HCT116 (cell line): ENCODE results near the gene MUSTN1. TPM values are rescaled to one million over a fixed set of nuclear protein-coding genes. Genes with fewer than 3 reads are reported as not detected.

Source experiments
- ATAC-seq: fragments of 200-7000 bp; cut with Tn5 transposase; 2 replicates; pipeline ENCODE4 v1.9.1; 2020; ENCODE audit warnings: mild to moderate bottlenecking, moderate library complexity
- BruUV-seq: library from RNA; stranded (reverse); fragments of 400-500 nt; replicated peaks from 2 replicates; lab custom pipeline; 2021; lab: Mats Ljungman, UMichigan
- CTCF ChIA-PET: fragments of 300-600 bp; sonication (Branson Sonifier 250); formaldehyde crosslinking; loops from one replicate; lab custom pipeline; 2021; ENCODE audit warnings: antibody characterized with exemption; lab: Charles Lee
- POLR2A ChIA-PET: fragments of 300-600, 350-600 bp; sonication (Branson Sonifier 250); formaldehyde crosslinking; loops from one replicate; lab custom pipeline; 2021; ENCODE audit warnings: antibody characterized with exemption; lab: Charles Lee
- RAD21 ChIA-PET, 2 experiments: fragments of 300-600 bp; sonication (Branson Sonifier 250); formaldehyde crosslinking; loops; one replicate each; lab custom pipeline; 2023; ENCODE audit warnings: low total read pairs in 2 of 2; ENCODE audit not compliant: uncharacterized antibody in 2 of 2, unreplicated experiment in 2 of 2, low non-redundant PET in 1 of 2; lab: Charles Lee
- DNase-seq: peaks from one replicate; pipeline ENCODE4 v3.0.0-alpha.2; 2010; ENCODE audit warnings: low read depth, low spot score
- H2AFZ ChIP-seq: fragments of 200-600 bp; shearing (Covaris generic), sonication (generic); 2 replicates; pipeline ENCODE4 v1.6.1; 2017; ENCODE audit warnings: low read depth, mixed run types, mixed read lengths, antibody characterized with exemption, low read length; ENCODE audit not compliant: poor library complexity, severe bottlenecking
- H3K27ac ChIP-seq: 2 replicates; pipeline ENCODE4 v1.5.1; 2012; ENCODE audit warnings: low read depth, low read length
- H3K27me3 ChIP-seq: fragments of 200-600 bp; sonication (generic); 2 replicates; pipeline ENCODE4 v1.6.1; 2016; ENCODE audit warnings: mixed run types, low read length, mixed read lengths; ENCODE audit not compliant: insufficient read depth
- H3K36me3 ChIP-seq, 2 experiments: fragments of 200-500 bp in 1 of 2; fragments of 200-600 bp in 1 of 2; sonication (Bioruptor generic) in 1 of 2; sonication (generic) in 1 of 2; 2 replicates each; pipeline versions ENCODE4 v1.5.1 to v1.6.1; 2014 to 2016; ENCODE audit warnings: low read length in 2 of 2, inconsistent platforms in 1 of 2, mixed read lengths in 1 of 2, mixed run types in 1 of 2; ENCODE audit not compliant: insufficient read depth in 2 of 2, control insufficient read depth in 1 of 2
- H3K4me1 ChIP-seq, 2 experiments: fragments of 200-600 bp in 1 of 2; sonication (generic) in 1 of 2; 2 replicates each; pipeline versions ENCODE4 v1.5.1 to v1.6.1; 2012 to 2017; ENCODE audit warnings: low read length in 2 of 2, inconsistent platforms in 1 of 2, mild to moderate bottlenecking in 1 of 2, mixed read lengths in 1 of 2, mixed run types in 1 of 2, moderate library complexity in 1 of 2; ENCODE audit not compliant: insufficient read depth in 2 of 2, control insufficient read depth in 1 of 2
- H3K4me2 ChIP-seq: fragments of 200-600 bp; sonication (generic); 2 replicates; pipeline ENCODE4 v1.6.1; 2017; ENCODE audit warnings: mixed run types, low read length, mixed read lengths
- H3K4me3 ChIP-seq, 2 experiments: fragments of 200-600 bp in 1 of 2; sonication (generic) in 1 of 2; replicated peaks in 1 of 2; 2 replicates each; pipeline ENCODE4 v1.5.1; 2011 to 2016; ENCODE audit warnings: low read length in 2 of 2, control low read depth in 1 of 2, low read depth in 1 of 2, mild to moderate bottlenecking in 1 of 2, mixed read lengths in 1 of 2, mixed run types in 1 of 2
- H3K79me2 ChIP-seq: fragments of 200-600 bp; sonication (generic); 2 replicates; pipeline ENCODE4 v1.6.1; 2017; ENCODE audit warnings: mild to moderate bottlenecking, mixed run types, low read length, moderate library complexity, mixed read lengths; ENCODE audit not compliant: insufficient read depth
- H3K9ac ChIP-seq: fragments of 200-600 bp; sonication (generic); 2 replicates; pipeline ENCODE4 v1.6.1; 2016; ENCODE audit warnings: low read length, mixed read lengths
- H3K9me2 ChIP-seq: fragments of 200-600 bp; sonication (generic), shearing (Covaris generic); 2 replicates; pipeline ENCODE4 v1.6.1; 2017; ENCODE audit warnings: mixed run types, mild to moderate bottlenecking, moderate library complexity; ENCODE audit not compliant: insufficient read depth
- H3K9me3 ChIP-seq, 2 experiments: fragments of 200-500 bp in 1 of 2; fragments of 200-600 bp in 1 of 2; sonication (Bioruptor generic) in 1 of 2; sonication (generic) in 1 of 2; 2 replicates each; pipeline ENCODE4 v1.6.1; 2014 to 2017; ENCODE audit warnings: low read length in 2 of 2, mixed read lengths in 2 of 2, inconsistent platforms in 1 of 2, low read depth in 1 of 2, mild to moderate bottlenecking in 1 of 2, mixed run types in 1 of 2, moderate library complexity in 1 of 2; ENCODE audit not compliant: control insufficient read depth in 1 of 2, insufficient read depth in 1 of 2
- H4K20me1 ChIP-seq: fragments of 200-600 bp; sonication (generic), shearing (Covaris generic); 2 replicates; pipeline ENCODE4 v1.6.1; 2017; ENCODE audit warnings: mixed run types, mild to moderate bottlenecking, moderate library complexity; ENCODE audit not compliant: insufficient read depth
- CEBPB ChIP-seq: IDR thresholded peaks from 2 replicates; pipeline ENCODE4 v1.6.1; 2012; ENCODE audit warnings: low read depth
- EZH2phosphoT487 ChIP-seq: fragments of 200-600 bp; IDR thresholded peaks from 2 replicates; pipeline ENCODE4 v1.6.1; 2018; ENCODE audit warnings: antibody characterized with exemption, borderline replicate concordance
- POLR2A ChIP-seq: IDR thresholded peaks from 2 replicates; pipeline ENCODE4 v1.7.0; 2011; ENCODE audit warnings: borderline replicate concordance; ENCODE audit not compliant: insufficient read depth, insufficient read length; ENCODE audit errors: extremely low read depth
- POLR2AphosphoS5 ChIP-seq: IDR thresholded peaks from 2 replicates; pipeline ENCODE4 v1.6.1; 2011; ENCODE audit warnings: mild to moderate bottlenecking, low read depth, low read length, moderate library complexity
- SIN3A ChIP-seq: IDR thresholded peaks from 2 replicates; pipeline ENCODE4 v1.6.1; 2012; ENCODE audit warnings: low read depth
- TCF7L2 ChIP-seq: IDR thresholded peaks from 2 replicates; pipeline ENCODE4 v1.7.0; 2011; ENCODE audit warnings: borderline replicate concordance, inconsistent platforms; ENCODE audit not compliant: insufficient read depth, insufficient read length; ENCODE audit errors: extremely low read depth
- YY1 ChIP-seq: IDR thresholded peaks from 2 replicates; pipeline ENCODE4 v1.6.1; 2011; ENCODE audit warnings: low read length, low read depth, moderate library complexity, mild to moderate bottlenecking; ENCODE audit not compliant: insufficient replicate concordance; ENCODE audit errors: extremely low read depth
- ZBTB33 ChIP-seq: IDR thresholded peaks from 2 replicates; pipeline ENCODE4 v1.6.1; 2011; ENCODE audit warnings: mild to moderate bottlenecking, low read length, moderate library complexity; ENCODE audit not compliant: insufficient replicate concordance; ENCODE audit errors: extremely low read depth
- intact Hi-C: fragments of 100-400 bp; cut with micrococcal nuclease; formaldehyde crosslinking; loops from 2 replicates; pipeline ENCODE4 v1.10.0; 2022
- total RNA-seq: library from RNA; stranded (reverse); gene quantifications from one replicate; pipeline ENCODE4 v1.2.1, GENCODE V29; 2021; ENCODE audit not compliant: unreplicated experiment
- TF ChIP-seq, protein P1 (sequence below): IDR thresholded peaks from 2 replicates; pipeline ENCODE4 v1.6.1; 2012

The MUSTN1 gene
- total RNA-seq, 1 experiment from 2014 or later, result 0.44 TPM

- Histone ChIP-seq H3K9me2 (no peaks in the 10 kb centered on the region), H2AFZ (no peak overlapping the region), H3K4me1 (no peaks in the 10 kb centered on the region; a peak in 1 of 4 replicates), H3K27me3 (no peaks in the 10 kb centered on the region), H3K36me3 (no peaks in the 10 kb centered on the region), H3K4me3 (no peak overlapping the region), H4K20me1 (no peaks in the 10 kb centered on the region), H3K4me2 (no peak overlapping the region), H3K9ac (no peak overlapping the region), H3K9me3 (no peaks in the 10 kb centered on the region), H3K79me2 (0 out of 2 replicates have a peak, but pooled peaks cover 3% of the 10 kb centered on the region), H3K27ac (no peak overlapping the region)
- RAD21 ChIA-PET, result no interaction called here
- no peak for DNase-seq
- no peak for TF ChIP-seq CEBPB
- TF ChIP-seq, protein P1, sequence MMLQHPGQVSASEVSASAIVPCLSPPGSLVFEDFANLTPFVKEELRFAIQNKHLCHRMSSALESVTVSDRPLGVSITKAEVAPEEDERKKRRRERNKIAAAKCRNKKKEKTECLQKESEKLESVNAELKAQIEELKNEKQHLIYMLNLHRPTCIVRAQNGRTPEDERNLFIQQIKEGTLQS, result no peak
- TF ChIP-seq POLR2AphosphoS5, result no peak
- intact Hi-C loops, result no loop called here
- no TSS peak for BruUV-seq
- POLR2A ChIA-PET, result no interaction called here
- ATAC-seq, result no peak
- CTCF ChIA-PET, result no interaction called here
Measured at GRCh38 chr3:52871761-52872160, 36.9 kb upstream of the MUSTN1 start.

- no peak for DNase-seq
- POLR2A ChIA-PET, result no interaction called here
- H3K9ac ChIP-seq, result no peak overlapping the region
- no peak for ATAC-seq
- H3K4me2 ChIP-seq, result no peak overlapping the region
- 0 out of 2 replicates have a peak, but pooled peaks cover 3% of the 10 kb centered on the region for H3K79me2 ChIP-seq
- no peaks in the 10 kb centered on the region for H3K9me2 ChIP-seq
- intact Hi-C loops, result no loop called here
- no peak for TF ChIP-seq TCF7L2
- TF ChIP-seq, protein P1, result no peak
- no peak for TF ChIP-seq EZH2phosphoT487
- TF ChIP-seq YY1, result no peak
- TF ChIP-seq POLR2A, result no peak
- no peak for TF ChIP-seq ZBTB33
- TF ChIP-seq SIN3A, result no peak
- no peak overlapping the region for H3K4me3 ChIP-seq
- H4K20me1 ChIP-seq, result no peaks in the 10 kb centered on the region
- no peaks in the 10 kb centered on the region for H3K9me3 ChIP-seq
- RAD21 ChIA-PET, result no interaction called here
- CTCF ChIA-PET, result no interaction called here
- no peak overlapping the region for H2AFZ ChIP-seq
- H3K4me1 ChIP-seq, result no peaks in the 10 kb centered on the region; a peak in 1 of 4 replicates
- H3K27ac ChIP-seq, result no peak overlapping the region
- no peaks in the 10 kb centered on the region for H3K36me3 ChIP-seq
- no peaks in the 10 kb centered on the region for H3K27me3 ChIP-seq
- BruUV-seq, result no TSS peak
Measured at GRCh38 chr3:52870471-52870870, 35.7 kb upstream of the MUSTN1 start.
